ENCODE data around the gene PTDSS2.
"Not testable (repeated sequence)": the region's sequence is repeated elsewhere in the genome, so short reads cannot be mapped to it uniquely, and the experiment has no call there.

Gene PTDSS2

DNA sequence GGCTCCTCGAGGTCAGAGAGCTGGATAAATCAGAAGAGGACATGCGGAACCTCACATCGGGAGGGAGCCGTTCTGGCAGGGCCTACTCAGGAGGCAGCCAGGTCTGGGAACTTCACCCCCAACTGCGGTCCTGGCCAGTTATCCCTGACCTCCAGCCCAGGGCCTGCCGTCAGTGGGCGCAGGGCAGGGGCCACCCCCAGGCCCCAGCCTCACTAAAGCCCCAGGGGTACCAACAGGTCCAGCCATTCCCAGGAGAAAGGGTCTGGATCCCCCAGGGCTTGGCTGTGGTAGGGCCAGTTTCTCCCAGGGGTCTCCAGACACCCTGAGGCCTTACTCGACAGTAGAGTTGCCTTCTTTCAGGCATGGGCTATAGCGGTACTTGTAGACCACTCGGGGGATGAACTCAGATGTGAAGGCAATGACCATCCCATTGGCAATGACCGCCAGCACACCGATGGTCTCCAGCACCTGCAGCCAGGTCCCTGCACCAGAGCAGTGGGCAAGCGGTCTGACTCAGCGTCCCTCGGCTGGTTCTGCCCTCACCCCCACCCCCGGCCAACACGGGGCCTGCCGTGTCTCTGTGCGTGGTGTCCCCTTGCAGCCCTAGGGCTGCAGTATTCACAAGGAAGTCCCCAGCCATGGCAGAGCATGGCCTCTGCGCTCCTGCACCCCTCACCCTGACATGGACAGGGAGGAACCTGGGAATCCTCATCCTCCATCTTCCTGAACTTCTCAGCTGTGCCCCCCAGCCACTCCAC lies 30.7 kb upstream of the PTDSS2 start:
- no peak for TF ChIP-seq Cebpa-rat (IDR thresholded peaks at IDR 0.05)
- no peaks in the 10 kb centered on the region for H3K9me3 ChIP-seq
- no peak overlapping the region for H3K4me3 ChIP-seq
- no peak overlapping the region for H3K9ac ChIP-seq
- no peaks in the 10 kb centered on the region for H4K20me1 ChIP-seq
- no peaks in the 10 kb centered on the region for H3K36me3 ChIP-seq
- H3K27me3 ChIP-seq, result no peaks in the 10 kb centered on the region
- H3K4me1 ChIP-seq, result peaks cover 30% of the 10 kb centered on the region
- H3K4me2 ChIP-seq, result no peak overlapping the region
- H3K27ac ChIP-seq, result no peak overlapping the region

DNA sequence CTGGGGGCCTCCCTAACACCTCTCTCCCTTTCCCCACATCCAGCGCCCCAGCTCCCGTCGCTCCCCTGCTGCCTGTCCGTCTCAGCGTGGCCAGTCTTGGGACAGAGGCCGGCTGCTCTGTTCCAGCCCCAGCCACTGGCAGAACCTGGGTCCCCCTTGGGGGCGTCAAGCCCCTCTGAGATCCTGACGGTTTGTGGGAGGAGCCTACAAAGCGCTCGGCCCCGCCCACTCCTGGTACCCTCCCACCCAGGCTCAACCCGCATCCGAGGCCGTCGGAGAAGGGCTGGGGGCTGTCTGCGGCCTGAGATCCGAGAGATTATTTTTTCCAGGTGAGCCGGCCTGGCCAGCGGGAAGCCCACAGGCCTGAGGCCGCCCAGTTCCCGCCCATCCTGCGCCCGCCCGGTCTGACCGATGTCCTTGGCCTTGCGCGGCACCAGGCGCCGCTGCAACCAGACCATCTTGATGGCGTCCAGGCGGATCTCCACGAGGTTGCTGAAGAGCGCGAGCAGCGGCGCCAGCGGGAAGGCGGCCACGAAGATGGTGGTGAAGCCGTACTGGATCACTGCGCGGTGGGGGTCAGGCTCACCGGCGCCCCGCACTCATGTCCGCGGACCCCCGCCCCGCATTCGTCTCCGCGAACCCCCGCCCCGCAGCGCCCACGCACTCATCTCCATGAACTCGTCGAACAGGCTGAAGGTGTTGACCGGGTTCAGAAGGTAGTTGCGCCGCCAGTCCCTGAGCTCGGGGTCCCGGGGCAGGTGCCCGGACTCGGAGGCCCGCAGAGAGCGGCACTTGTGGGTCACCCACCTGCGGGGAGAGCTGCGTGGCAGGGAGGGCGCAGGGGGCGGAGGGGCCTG lies 29.8 kb upstream of the PTDSS2 start:
- Histone ChIP-seq H3K9ac (no peak overlapping the region), H3K36me3 (no peaks in the 10 kb centered on the region), H3K4me2 (no peak overlapping the region), H3K27ac (no peak overlapping the region), H3K27me3 (no peaks in the 10 kb centered on the region), H4K20me1 (no peaks in the 10 kb centered on the region), H3K9me3 (no peaks in the 10 kb centered on the region), H3K4me3 (no peak overlapping the region), H3K4me1 (peaks cover 26% of the 10 kb centered on the region)
- TF ChIP-seq Cebpa-rat (IDR thresholded peaks at IDR 0.05), result no peak

DNA sequence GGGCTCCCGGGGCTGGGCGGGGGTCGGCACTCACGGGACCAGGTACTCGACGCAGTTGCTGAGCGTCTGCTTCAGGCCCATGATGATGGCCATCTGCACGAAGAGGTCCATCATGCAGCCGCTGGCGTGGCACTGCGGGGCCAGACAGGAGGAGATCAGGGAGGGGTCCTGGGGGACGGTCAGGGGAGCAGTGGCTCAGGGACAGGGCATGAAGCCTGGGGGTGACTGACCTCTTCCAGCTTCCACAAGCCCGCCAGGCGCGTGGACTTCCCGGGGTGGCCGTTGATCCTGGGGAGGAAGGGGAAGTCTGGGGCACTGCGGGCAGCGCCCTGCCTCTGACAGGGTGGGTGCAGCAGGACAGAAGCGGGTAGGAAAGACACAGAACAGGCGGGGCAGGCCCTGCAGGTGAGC lies 29.2 kb upstream of the PTDSS2 start:
- TF ChIP-seq Cebpa-rat (IDR thresholded peaks at IDR 0.05), result no peak
- no peaks in the 10 kb centered on the region for H3K27me3 ChIP-seq
- no peak overlapping the region for H3K27ac ChIP-seq
- no peak overlapping the region for H3K9ac ChIP-seq
- no peak overlapping the region for H3K4me2 ChIP-seq
- no peaks in the 10 kb centered on the region for H4K20me1 ChIP-seq
- no peaks in the 10 kb centered on the region for H3K36me3 ChIP-seq
- no peak overlapping the region for H3K4me3 ChIP-seq
- H3K9me3 ChIP-seq, result no peaks in the 10 kb centered on the region
- H3K4me1 ChIP-seq, result peaks cover 19% of the 10 kb centered on the region

DNA sequence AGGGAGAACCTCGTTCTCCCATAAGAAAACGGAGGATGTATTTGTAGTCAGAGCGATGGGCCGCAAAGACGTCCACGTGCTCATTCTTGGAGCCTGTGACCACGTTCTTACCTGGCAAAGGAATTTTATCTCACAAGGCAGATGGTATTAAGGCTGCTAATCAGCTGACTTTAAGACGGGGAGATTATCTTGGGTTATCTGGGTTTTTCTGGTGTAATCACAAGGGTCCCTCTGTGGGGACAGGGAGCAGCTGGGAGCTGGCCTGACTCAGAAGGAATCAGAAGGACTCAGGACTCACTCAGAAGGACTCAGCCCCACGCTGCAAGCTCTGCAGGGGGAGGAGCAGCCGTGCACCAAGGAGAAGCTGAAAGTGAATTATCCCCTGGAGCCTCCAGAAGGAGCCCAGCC lies 27.8 kb upstream of the PTDSS2 start:
- TF ChIP-seq Cebpa-rat (IDR thresholded peaks at IDR 0.05), result no peak
- no peak overlapping the region for H3K9ac ChIP-seq
- no peaks in the 10 kb centered on the region for H3K9me3 ChIP-seq
- H4K20me1 ChIP-seq, result no peaks in the 10 kb centered on the region
- H3K27ac ChIP-seq, result no peak overlapping the region
- no peak overlapping the region for H3K4me3 ChIP-seq
- H3K27me3 ChIP-seq, result no peaks in the 10 kb centered on the region
- no peak overlapping the region for H3K4me2 ChIP-seq
- H3K36me3 ChIP-seq, result no peaks in the 10 kb centered on the region
- H3K4me1 ChIP-seq, result peaks cover 9% of the 10 kb centered on the region

DNA sequence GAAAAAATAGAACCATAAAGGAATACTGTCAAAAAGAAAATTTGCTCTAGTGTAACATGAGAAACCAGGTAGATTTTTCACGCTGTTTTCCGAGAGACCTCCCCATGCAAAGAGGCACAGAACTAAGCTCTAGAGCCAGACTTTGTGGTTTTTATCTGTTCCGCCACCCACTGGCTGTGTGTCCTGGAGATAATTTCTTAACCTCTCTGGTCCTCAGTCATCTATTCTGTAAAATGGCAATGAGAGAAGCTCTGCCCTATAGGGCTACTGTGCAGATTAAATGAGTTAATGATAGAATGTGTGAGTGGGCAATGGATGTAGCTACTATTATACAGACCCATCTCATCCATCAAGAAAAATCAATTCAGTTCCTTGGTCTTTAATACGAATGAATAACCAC lies 25.8 kb upstream of the PTDSS2 start:
- no peak overlapping the region for H3K4me3 ChIP-seq

DNA sequence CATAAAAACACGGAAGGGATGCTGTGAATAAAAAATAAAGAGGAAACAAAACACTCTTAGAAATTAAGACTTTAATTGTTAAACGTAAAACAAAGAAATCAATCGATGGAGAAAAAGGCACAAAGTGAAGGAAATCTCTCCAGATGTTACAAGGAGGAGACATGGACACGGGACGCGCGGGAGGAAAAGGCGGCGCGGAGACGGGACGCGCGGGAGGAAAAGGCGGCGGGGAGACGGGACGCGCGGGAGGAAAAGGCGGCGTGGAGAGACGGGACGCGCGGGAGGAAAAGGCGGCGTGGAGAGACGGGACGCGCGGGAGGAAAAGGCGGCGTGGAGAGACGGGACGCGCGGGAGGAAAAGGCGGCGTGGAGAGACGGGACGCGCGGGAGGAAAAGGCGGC lies 25.3 kb upstream of the PTDSS2 start:
- H3K4me1 ChIP-seq, H3K4me2 ChIP-seq, H4K20me1 ChIP-seq, H3K9me3 ChIP-seq, H3K27me3 ChIP-seq, H3K36me3 ChIP-seq, H3K9ac ChIP-seq, H3K27ac ChIP-seq, H3K4me3 ChIP-seq: not testable (repeated sequence)

More for the DNA sequence above, 25.8 kb upstream of the PTDSS2 start:
- no peak for TF ChIP-seq Cebpa-rat (IDR thresholded peaks at IDR 0.05)
- Histone ChIP-seq H3K27ac (no peak overlapping the region), H3K4me2 (no peak overlapping the region), H3K4me1 (no peaks in the 10 kb centered on the region), H3K9ac (no peak overlapping the region), H3K36me3 (0 out of 2 replicates have a peak, but pooled peaks cover 6% of the 10 kb centered on the region), H3K9me3 (no peaks in the 10 kb centered on the region), H3K27me3 (no peaks in the 10 kb centered on the region), H4K20me1 (no peaks in the 10 kb centered on the region)

DNA sequence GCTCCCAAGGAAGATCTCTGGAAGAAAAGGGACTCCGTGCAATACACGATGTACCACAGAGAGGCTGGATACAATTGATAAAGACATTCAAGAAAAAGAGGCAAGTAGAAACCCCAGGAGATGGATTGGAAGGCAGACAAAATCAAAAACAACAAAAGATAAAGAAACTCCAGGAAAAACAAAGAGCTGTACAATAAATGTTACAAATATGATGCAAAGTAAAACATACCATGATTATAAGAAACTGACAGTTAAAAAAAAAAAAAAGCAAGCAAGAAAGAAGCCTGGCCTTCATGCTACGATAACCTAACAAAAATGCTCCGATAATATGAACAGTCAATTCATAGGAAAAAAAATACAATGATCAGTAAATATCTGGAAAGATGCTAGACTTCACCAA lies 24.8 kb upstream of the PTDSS2 start:
- H3K27me3 ChIP-seq, result no peaks in the 10 kb centered on the region
- no peak overlapping the region for H3K4me2 ChIP-seq
- H3K4me1 ChIP-seq, result no peaks in the 10 kb centered on the region
- 0 out of 2 replicates have a peak, but pooled peaks cover 6% of the 10 kb centered on the region for H3K36me3 ChIP-seq
- H3K4me3 ChIP-seq, result no peak overlapping the region
- TF ChIP-seq Cebpa-rat (IDR thresholded peaks at IDR 0.05), result no peak
- H3K9ac ChIP-seq, result no peak overlapping the region
- H4K20me1 ChIP-seq, result no peaks in the 10 kb centered on the region
- no peaks in the 10 kb centered on the region for H3K9me3 ChIP-seq
- no peak overlapping the region for H3K27ac ChIP-seq

DNA sequence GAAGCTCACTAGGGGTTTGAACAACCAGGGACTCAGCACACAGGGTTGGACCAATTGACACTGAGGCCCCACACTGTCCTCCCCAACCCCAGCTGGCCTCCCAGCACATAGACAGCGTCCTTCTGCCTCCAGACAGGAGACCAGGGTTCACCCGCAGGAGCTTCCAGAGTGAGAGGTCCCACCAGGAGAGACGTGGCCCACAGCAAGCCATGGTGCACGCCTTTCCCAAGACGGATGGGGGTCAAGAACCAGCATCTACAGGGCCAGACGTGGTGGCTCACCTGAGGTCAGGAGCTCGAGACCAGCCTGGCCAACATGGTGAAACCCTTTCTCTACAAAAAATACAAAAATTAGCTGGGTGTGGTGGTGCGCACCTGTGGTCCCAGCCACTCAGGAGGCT lies 23.2 kb upstream of the PTDSS2 start:
- Histone ChIP-seq H3K9ac (no peak overlapping the region), H3K27ac (no peak overlapping the region), H4K20me1 (no peaks in the 10 kb centered on the region), H3K9me3 (no peaks in the 10 kb centered on the region), H3K27me3 (no peaks in the 10 kb centered on the region), H3K4me1 (no peaks in the 10 kb centered on the region), H3K4me2 (no peak overlapping the region), H3K4me3 (no peak overlapping the region), H3K36me3 (0 out of 2 replicates have a peak, but pooled peaks cover 6% of the 10 kb centered on the region)
- TF ChIP-seq Cebpa-rat (IDR thresholded peaks at IDR 0.05), result no peak

DNA sequence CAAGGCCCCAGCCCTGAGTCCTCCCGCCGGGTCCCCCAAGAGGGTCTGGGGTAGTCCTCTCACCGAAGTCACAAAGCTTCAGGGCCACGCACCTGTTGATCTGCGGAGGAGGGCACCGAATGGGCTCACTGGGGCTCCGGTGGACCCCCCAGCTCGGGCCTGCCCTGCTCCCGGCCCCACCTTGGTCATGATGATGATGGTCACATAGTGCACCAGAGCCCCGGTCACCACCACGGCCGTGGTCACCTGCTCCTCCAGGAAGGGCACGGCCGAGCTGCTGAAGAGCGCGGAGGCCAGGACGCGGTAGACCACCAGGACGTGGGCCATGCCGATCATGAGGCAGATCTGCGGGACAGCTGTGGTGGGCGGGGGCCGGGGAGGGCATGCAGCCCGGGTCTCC lies 21.8 kb upstream of the PTDSS2 start:
- Histone ChIP-seq H3K27me3 (no peaks in the 10 kb centered on the region), H3K27ac (no peak overlapping the region), H4K20me1 (no peaks in the 10 kb centered on the region), H3K36me3 (0 out of 2 replicates have a peak, but pooled peaks cover 6% of the 10 kb centered on the region), H3K9me3 (no peaks in the 10 kb centered on the region), H3K4me1 (no peaks in the 10 kb centered on the region), H3K4me2 (no peak overlapping the region), H3K4me3 (no peak overlapping the region), H3K9ac (no peak overlapping the region)
- TF ChIP-seq Cebpa-rat (IDR thresholded peaks at IDR 0.05), result no peak

DNA sequence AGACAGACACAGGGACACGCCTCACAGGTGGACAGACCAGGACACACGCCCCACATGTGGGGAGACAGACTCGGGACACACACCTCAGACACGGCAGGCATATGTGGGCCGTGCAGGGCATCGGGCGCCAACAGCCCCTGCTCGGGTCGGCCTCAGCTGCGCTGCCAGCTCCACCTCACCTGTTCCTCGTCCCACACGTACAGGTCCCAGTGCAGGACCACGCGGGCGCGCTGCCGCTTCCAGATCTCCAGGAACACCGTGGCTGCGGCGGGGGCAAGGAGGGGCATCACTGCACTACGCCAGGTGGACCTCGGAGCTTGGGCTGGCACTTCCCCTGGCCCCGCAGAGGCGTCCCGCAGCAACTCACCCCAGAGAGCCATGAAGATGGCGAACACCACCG lies 20.7 kb upstream of the PTDSS2 start:
- Histone ChIP-seq H3K27ac (no peak overlapping the region), H3K4me1 (no peaks in the 10 kb centered on the region), H3K9ac (no peak overlapping the region), H3K36me3 (0 out of 2 replicates have a peak, but pooled peaks cover 6% of the 10 kb centered on the region), H3K9me3 (no peaks in the 10 kb centered on the region), H3K4me3 (no peak overlapping the region), H3K4me2 (no peak overlapping the region), H3K27me3 (no peaks in the 10 kb centered on the region), H4K20me1 (no peaks in the 10 kb centered on the region)
- TF ChIP-seq Cebpa-rat (IDR thresholded peaks at IDR 0.05), result no peak

All from BLaER1 (cell line).